GM23248 (cell line): ENCODE results near the gene POP4. TPM values are rescaled to one million over a fixed set of nuclear protein-coding genes. Genes with fewer than 3 reads are reported as not detected.

Source experiments
- DNase-seq: peaks from one replicate; pipeline ENCODE4 v3.0.0-alpha.2; 2015
- H2AFZ ChIP-seq: fragments of 200-600 bp; sonication (generic); 2 replicates; pipeline ENCODE4 v1.6.1; 2016; ENCODE audit warnings: antibody characterized with exemption
- H3F3A ChIP-seq: fragments of 200-600 bp; sonication (generic); 2 replicates; pipeline ENCODE4 v1.6.1; 2016; ENCODE audit warnings: mild to moderate bottlenecking, antibody characterized with exemption, mixed run types; ENCODE audit not compliant: insufficient read depth
- H3K27ac ChIP-seq: fragments of 200-600 bp; sonication (generic); 2 replicates; pipeline ENCODE4 v1.5.1; 2016; ENCODE audit warnings: mild to moderate bottlenecking
- H3K27me3 ChIP-seq: fragments of 200-600 bp; sonication (generic); replicated peaks from 2 replicates; pipeline ENCODE4 v1.6.1; 2016; ENCODE audit warnings: mild to moderate bottlenecking; ENCODE audit not compliant: insufficient read depth
- H3K36me3 ChIP-seq: fragments of 200-600 bp; sonication (generic); 2 replicates; pipeline ENCODE4 v1.6.1; 2016; ENCODE audit warnings: low read depth, mild to moderate bottlenecking
- H3K4me1 ChIP-seq: fragments of 200-600 bp; sonication (generic); 2 replicates; pipeline ENCODE4 v1.6.1; 2016; ENCODE audit warnings: mild to moderate bottlenecking; ENCODE audit not compliant: insufficient read depth
- H3K4me2 ChIP-seq: fragments of 200-600 bp; sonication (generic); one replicate; pipeline ENCODE4 v1.6.1; 2016; ENCODE audit warnings: mild to moderate bottlenecking; ENCODE audit not compliant: unreplicated experiment
- H3K4me3 ChIP-seq: fragments of 200-600 bp; sonication (generic); 2 replicates; pipeline ENCODE4 v1.5.1; 2016; ENCODE audit warnings: mild to moderate bottlenecking
- H3K79me2 ChIP-seq: fragments of 200-600 bp; sonication (generic); 2 replicates; pipeline ENCODE4 v1.6.1; 2016; ENCODE audit warnings: mild to moderate bottlenecking; ENCODE audit not compliant: insufficient read depth
- H3K9ac ChIP-seq: fragments of 200-600 bp; sonication (generic); 2 replicates; pipeline ENCODE4 v1.6.1; 2016; ENCODE audit warnings: mild to moderate bottlenecking
- H3K9me2 ChIP-seq: fragments of 200-600 bp; sonication (generic); 2 replicates; pipeline ENCODE4 v1.6.1; 2016; ENCODE audit warnings: mixed run types, mild to moderate bottlenecking, moderate library complexity; ENCODE audit not compliant: insufficient read depth
- H3K9me3 ChIP-seq: fragments of 200-600 bp; sonication (generic); one replicate; pipeline ENCODE4 v1.6.1; 2017; ENCODE audit warnings: low read depth
- H4K20me1 ChIP-seq: fragments of 200-600 bp; sonication (generic); 2 replicates; pipeline ENCODE4 v1.6.0; 2016; ENCODE audit not compliant: insufficient read depth
- EZH2 ChIP-seq: fragments of 200-600 bp; sonication (generic); IDR thresholded peaks from 2 replicates; pipeline ENCODE4 v1.6.1; 2018; ENCODE audit warnings: antibody characterized with exemption, mild to moderate bottlenecking; ENCODE audit not compliant: insufficient read depth, poor library complexity, severe bottlenecking
- EZH2phosphoT487 ChIP-seq: fragments of 200-600 bp; sonication (generic); IDR thresholded peaks from 2 replicates; pipeline ENCODE4 v1.6.1; 2018; ENCODE audit warnings: antibody characterized with exemption, moderate library complexity, mild to moderate bottlenecking, low read depth; ENCODE audit not compliant: insufficient read depth
- WGBS, 2 experiments: methylation state at CpG; one replicate each; pipeline ENCODE4 v1.1.6; 2015 to 2017; ENCODE audit warnings: low lambda C conversion rate in 2 of 2, low coverage in 1 of 2; ENCODE audit errors: missing lambda C conversion rate in 2 of 2; 5-methylcytosine and 5-hydroxymethylcytosine counted together
- in situ Hi-C: fragments of 300-500 bp; cut with MboI; formaldehyde crosslinking; loops from 2 replicates; pipeline ENCODE4 v1.15.0; 2020
- polyA plus RNA-seq: library from polyadenylated mRNA; unstranded; fragments of >200 nt; fragmentation: Nextera tagmentation; extraction: Ambion mirVana; gene quantifications from 2 replicates; pipeline ENCODE4 v1.2.1, GENCODE V29; 2016
- total RNA-seq: library from RNA; depleted of rRNA; stranded (reverse); fragments of >200 nt; shearing (Covaris generic); gene quantifications from 2 replicates; pipeline ENCODE4 v1.2.3, GENCODE V29; 2014

The POP4 gene
- total and polyA plus RNA-seq, 2 experiments from 2014 or later, result 65.8 to 132 TPM

- H3K4me1 ChIP-seq, result no peaks in the 10 kb centered on the region
- H3K79me2 ChIP-seq, result no peaks in the 10 kb centered on the region
- no peaks in the 10 kb centered on the region for H3K9me3 ChIP-seq
- in situ Hi-C loops, result no loop called here
- no peaks in the 10 kb centered on the region for H4K20me1 ChIP-seq
- DNase-seq, result no peak
- H3K4me3 ChIP-seq, result no peak overlapping the region
- no peak overlapping the region for H3K4me2 ChIP-seq
- TF ChIP-seq EZH2phosphoT487, result no peak
- no peak for TF ChIP-seq EZH2
- H3K36me3 ChIP-seq, result no peaks in the 10 kb centered on the region
- H3K27me3 ChIP-seq, result no peaks in the 10 kb centered on the region
- H3K9me2 ChIP-seq, result no peaks in the 10 kb centered on the region
- no peak overlapping the region for H3K9ac ChIP-seq
- H2AFZ ChIP-seq, result no peak overlapping the region
- no peak overlapping the region for H3K27ac ChIP-seq
- H3F3A ChIP-seq, result no peaks in the 10 kb centered on the region
- WGBS, 2 experiments, result 33 to 35% methylated on average over 2 of the region's 2 CpGs
Observed at GRCh38 chr19:29634002-29634401, 27.9 kb downstream of the POP4 start.

- Histone ChIP-seq H3K4me1 (no peaks in the 10 kb centered on the region), H3K36me3 (no peaks in the 10 kb centered on the region), H3K9me3 (no peaks in the 10 kb centered on the region), H3K27ac (no peak overlapping the region), H3K4me2 (no peak overlapping the region), H3K79me2 (no peaks in the 10 kb centered on the region), H3K27me3 (no peaks in the 10 kb centered on the region), H4K20me1 (no peaks in the 10 kb centered on the region), H3F3A (no peaks in the 10 kb centered on the region), H3K9me2 (no peaks in the 10 kb centered on the region), H2AFZ (no peak overlapping the region), H3K4me3 (no peak overlapping the region), H3K9ac (no peak overlapping the region)
- 46 to 70% methylated on average over 6 of the region's 6 CpGs for WGBS, 2 experiments
- DNase-seq, result no peak
- no peak for TF ChIP-seq EZH2
- no peak for TF ChIP-seq EZH2phosphoT487
- in situ Hi-C loops, result no loop called here
Observed at GRCh38 chr19:29634423-29635130, 28.5 kb downstream of the POP4 start.

- Histone ChIP-seq H4K20me1 (no peaks in the 10 kb centered on the region), H3K27me3 (no peaks in the 10 kb centered on the region), H3K4me3 (no peak overlapping the region), H3K9me2 (no peaks in the 10 kb centered on the region), H3K4me1 (no peaks in the 10 kb centered on the region), H3K9ac (no peak overlapping the region), H3K36me3 (no peaks in the 10 kb centered on the region), H3K27ac (no peak overlapping the region), H3F3A (no peaks in the 10 kb centered on the region), H3K9me3 (no peaks in the 10 kb centered on the region), H2AFZ (no peak overlapping the region), H3K79me2 (no peaks in the 10 kb centered on the region), H3K4me2 (no peak overlapping the region)
- TF ChIP-seq EZH2phosphoT487 (no peak), EZH2 (no peak)
- in situ Hi-C loops, result no loop called here
- WGBS, 2 experiments, result 69 to 71% methylated on average over 6 of the region's 6 CpGs
- DNase-seq, result no peak
Observed at GRCh38 chr19:29635963-29636362, 29.9 kb downstream of the POP4 start.

- no peak overlapping the region for H2AFZ ChIP-seq
Observed at GRCh38 chr19:29636553-29637360, 30.7 kb downstream of the POP4 start.

More at GRCh38 chr19:29636553-29637360, 30.7 kb downstream of the POP4 start:
- H3K79me2 ChIP-seq, result no peaks in the 10 kb centered on the region
- no peaks in the 10 kb centered on the region for H3K36me3 ChIP-seq
- TF ChIP-seq EZH2, result no peak
- no peak for TF ChIP-seq EZH2phosphoT487
- peaks cover 5% of the 10 kb centered on the region for H3K27me3 ChIP-seq
- no peak overlapping the region for H3K4me3 ChIP-seq
- in situ Hi-C loops, result no loop called here
- H3K9me3 ChIP-seq, result no peaks in the 10 kb centered on the region
- 23 to 25% methylated on average over 12 of the region's 12 CpGs for WGBS, 2 experiments
- no peak overlapping the region for H3K27ac ChIP-seq
- no peak overlapping the region for H3K4me2 ChIP-seq
- peak; percentile 9 for DNase-seq
- no peaks in the 10 kb centered on the region for H4K20me1 ChIP-seq
- no peaks in the 10 kb centered on the region for H3K4me1 ChIP-seq
- H3F3A ChIP-seq, result no peaks in the 10 kb centered on the region
- H3K9me2 ChIP-seq, result no peaks in the 10 kb centered on the region
- H3K9ac ChIP-seq, result no peak overlapping the region
